H1 (cell line): ENCODE data around the gene NFIC. TPM values are rescaled to one million over a fixed set of nuclear protein-coding genes. Genes with fewer than 3 reads are reported as not detected.

ENCODE experiments used
- CTCF ChIA-PET: fragments of 300-600 bp; sonication (Branson Sonifier 250); formaldehyde crosslinking; loops from one replicate; lab custom pipeline; 2021; ENCODE audit not compliant: partially characterized antibody; lab: Charles Lee
- POLR2A ChIA-PET: fragments of 300-600 bp; sonication (Branson Sonifier 250); formaldehyde crosslinking; loops from one replicate; lab custom pipeline; 2021; ENCODE audit warnings: inconsistent platforms; ENCODE audit not compliant: partially characterized antibody; lab: Charles Lee
- DNase-seq, 2 experiments: peaks; one replicate each; pipeline versions ENCODE4 v3.0.0 to v3.0.0-alpha.2; 2010 to 2022; ENCODE audit warnings: low spot score in 2 of 2, low read depth in 1 of 2, mixed read lengths in 1 of 2
- FAIRE-seq: peaks from 2 replicates; lab custom pipeline; 2011; peaks lifted over from hg19 to GRCh38; lab: Jason Lieb, UNC
- H2AFZ ChIP-seq: 2 replicates; pipeline ENCODE4 v1.8.1; 2012; ENCODE audit warnings: low read length, inconsistent platforms
- H2AK5ac ChIP-seq: 2 replicates; pipeline ENCODE4 v1.6.1; 2013; ENCODE audit warnings: low read depth, low read length
- H2BK120ac ChIP-seq: replicated peaks from 2 replicates; pipeline ENCODE3; 2013; ENCODE audit warnings: low read depth, low read length, inconsistent platforms
- H2BK12ac ChIP-seq: 2 replicates; pipeline ENCODE4 v1.6.1; 2013; ENCODE audit warnings: low read depth, low read length
- H2BK15ac ChIP-seq: 2 replicates; pipeline ENCODE4 v1.6.1; 2013; ENCODE audit warnings: low read length
- H2BK20ac ChIP-seq: 2 replicates; pipeline ENCODE4 v1.6.1; 2013; ENCODE audit warnings: low read length
- H2BK5ac ChIP-seq: 2 replicates; pipeline ENCODE4 v1.6.1; 2013; ENCODE audit warnings: low read depth, low read length
- H3K14ac ChIP-seq: 2 replicates; pipeline ENCODE4 v1.6.1; 2013; ENCODE audit warnings: inconsistent platforms; ENCODE audit not compliant: insufficient read length
- H3K18ac ChIP-seq: 2 replicates; pipeline ENCODE4 v1.6.1; 2013; ENCODE audit warnings: low read length; ENCODE audit errors: extremely low read depth
- H3K23ac ChIP-seq: 2 replicates; pipeline ENCODE4 v1.6.1; 2013; ENCODE audit warnings: inconsistent platforms; ENCODE audit not compliant: insufficient read length
- H3K23me2 ChIP-seq: 2 replicates; pipeline ENCODE4 v1.6.1; 2013; ENCODE audit warnings: low read depth, low read length
- H3K27ac ChIP-seq: 2 replicates; pipeline ENCODE4 v1.6.1; 2011; ENCODE audit warnings: low read depth, low read length, inconsistent platforms
- H3K27me3 ChIP-seq, 4 experiments: replicated peaks in 1 of 4; 1 replicate in 1 of 4; 2 replicates in 3 of 4; pipeline versions ENCODE4 v1.6.1 to v1.8.1; 2011 to 2013; ENCODE audit warnings: low read length in 3 of 4, mild to moderate bottlenecking in 3 of 4, inconsistent platforms in 2 of 4, mixed read lengths in 2 of 4, moderate library complexity in 1 of 4; ENCODE audit not compliant: control insufficient read depth in 3 of 4, insufficient read depth in 3 of 4; ENCODE audit errors: extremely low read depth in 1 of 4
- H3K36me3 ChIP-seq, 4 experiments: 2 replicates each; pipeline versions ENCODE4 v1.6.1 to v1.8.1; 2011 to 2013; ENCODE audit warnings: mild to moderate bottlenecking in 4 of 4, low read length in 3 of 4, moderate library complexity in 2 of 4, control low read depth in 1 of 4, inconsistent platforms in 1 of 4; ENCODE audit not compliant: insufficient read depth in 4 of 4, control insufficient read depth in 2 of 4
- H3K4ac ChIP-seq: replicated peaks from 2 replicates; pipeline ENCODE3; 2013; ENCODE audit warnings: low read length, low read depth, mixed read lengths, inconsistent platforms; ENCODE audit not compliant: insufficient read length
- H3K4me1 ChIP-seq, 4 experiments: replicated peaks in 1 of 4; 1 replicate in 1 of 4; 2 replicates in 3 of 4; pipeline versions ENCODE4 v1.6.1 to v1.8.1; 2011 to 2013; ENCODE audit warnings: low read length in 3 of 4, inconsistent platforms in 2 of 4, mixed read lengths in 1 of 4; ENCODE audit not compliant: insufficient read depth in 4 of 4, control insufficient read depth in 3 of 4
- H3K4me2 ChIP-seq, 2 experiments: 2 replicates each; pipeline versions ENCODE4 v1.6.1 to v1.8.1; 2011 to 2013; ENCODE audit warnings: low read depth in 2 of 2, low read length in 2 of 2, control low read depth in 1 of 2, inconsistent platforms in 1 of 2, mild to moderate bottlenecking in 1 of 2; ENCODE audit not compliant: insufficient read depth in 1 of 2
- H3K4me3 ChIP-seq, 4 experiments: fragments of 200-600, 300-600 bp in 1 of 4; sonication (generic), shearing (Covaris generic), sonication (Bioruptor Twin) in 1 of 4; 2 replicates each; pipeline versions ENCODE4 v1.5.1 to v1.8.1; 2011 to 2016; ENCODE audit warnings: low read length in 4 of 4, low read depth in 3 of 4, control low read depth in 2 of 4, inconsistent platforms in 2 of 4, mild to moderate bottlenecking in 2 of 4, mixed read lengths in 1 of 4, moderate library complexity in 1 of 4; ENCODE audit not compliant: insufficient read depth in 2 of 4; ENCODE audit errors: extremely low read depth in 1 of 4
- H3K56ac ChIP-seq: replicated peaks from 2 replicates; pipeline ENCODE3; 2013; ENCODE audit warnings: low read depth, mild to moderate bottlenecking, mixed read lengths, low read length, inconsistent platforms; ENCODE audit not compliant: insufficient read length
- H3K79me1 ChIP-seq: 2 replicates; pipeline ENCODE4 v1.6.1; 2013; ENCODE audit warnings: low read depth, low read length, control low read depth
- H3K79me2 ChIP-seq, 2 experiments: 2 replicates each; pipeline versions ENCODE4 v1.6.1 to v1.8.1; 2012 to 2013; ENCODE audit warnings: low read length in 2 of 2, mild to moderate bottlenecking in 2 of 2, inconsistent platforms in 1 of 2; ENCODE audit not compliant: insufficient read depth in 2 of 2, control insufficient read depth in 1 of 2
- H3K9ac ChIP-seq, 4 experiments: replicated peaks in 1 of 4; 1 replicate in 1 of 4; 2 replicates in 3 of 4; pipeline versions ENCODE4 v1.6.1 to v1.8.1; 2011 to 2013; ENCODE audit warnings: low read depth in 3 of 4, low read length in 3 of 4, control low read depth in 2 of 4, mild to moderate bottlenecking in 2 of 4, moderate library complexity in 2 of 4, inconsistent platforms in 1 of 4; ENCODE audit errors: extremely low read depth in 1 of 4
- H3K9me3 ChIP-seq, 2 experiments: 2 replicates each; pipeline versions ENCODE4 v1.6.1 to v1.8.1; 2012 to 2013; ENCODE audit warnings: mild to moderate bottlenecking in 2 of 2, moderate library complexity in 2 of 2, control low read depth in 1 of 2, inconsistent platforms in 1 of 2, low read depth in 1 of 2, low read length in 1 of 2, mixed read lengths in 1 of 2; ENCODE audit not compliant: insufficient read depth in 2 of 2
- H4K20me1 ChIP-seq, 2 experiments: replicated peaks in 1 of 2; 2 replicates each; pipeline versions ENCODE3 to v1.8.1; 2011 to 2013; ENCODE audit warnings: inconsistent platforms in 2 of 2, low read length in 2 of 2, mild to moderate bottlenecking in 1 of 2; ENCODE audit not compliant: insufficient read depth in 2 of 2, control insufficient read depth in 1 of 2
- H4K5ac ChIP-seq: 2 replicates; pipeline ENCODE4 v1.6.1; 2013; ENCODE audit warnings: low read length, low read depth, mixed read lengths, inconsistent platforms; ENCODE audit not compliant: insufficient read length
- H4K8ac ChIP-seq: 2 replicates; pipeline ENCODE4 v1.8.0; 2013; ENCODE audit warnings: mild to moderate bottlenecking, moderate library complexity, low read length, inconsistent platforms; ENCODE audit not compliant: insufficient read depth; ENCODE audit errors: extremely low read depth
- H4K91ac ChIP-seq: replicated peaks from 2 replicates; pipeline ENCODE3; 2013; ENCODE audit warnings: low read length, mixed read lengths, inconsistent platforms; ENCODE audit not compliant: insufficient read length
- ATF2 ChIP-seq: IDR thresholded peaks from 2 replicates; pipeline ENCODE4 v1.6.1; 2012; ENCODE audit warnings: low read length, inconsistent platforms
- BCL11A ChIP-seq, 2 experiments: IDR thresholded peaks; one replicate each; pipeline ENCODE4 v1.6.1; 2011; ENCODE audit warnings: low read depth in 2 of 2, low read length in 2 of 2, mild to moderate bottlenecking in 2 of 2
- CBX5 ChIP-seq: fragments of 300-800, 300-1000 bp; sonication (generic); IDR thresholded peaks from 2 replicates; pipeline ENCODE4 v1.7.1; 2016; ENCODE audit warnings: antibody characterized with exemption, low read length, low read depth
- FOSL1 ChIP-seq: IDR thresholded peaks from 2 replicates; pipeline ENCODE4 v1.6.1; 2011; ENCODE audit warnings: mild to moderate bottlenecking, low read depth, low read length, moderate library complexity; ENCODE audit not compliant: insufficient read depth
- GTF2F1 ChIP-seq: IDR thresholded peaks from 2 replicates; pipeline ENCODE4 v1.6.1; 2012; ENCODE audit warnings: low read depth, low read length, improper control_type of control experiment, borderline replicate concordance
- RFX5 ChIP-seq: IDR thresholded peaks from 2 replicates; pipeline ENCODE4 v1.6.1; 2011; ENCODE audit warnings: low read depth, low read length, improper control_type of control experiment, borderline replicate concordance
- SP4 ChIP-seq: IDR thresholded peaks from 2 replicates; pipeline ENCODE4 v1.6.1; 2012; ENCODE audit warnings: low read length, inconsistent platforms
- WGBS, 2 experiments: shearing (Covaris generic) in 1 of 2; methylation state at CpG; one replicate each; pipeline versions ENCODE4 v1.1.6 to v1.1.7; 2013 to 2015; ENCODE audit warnings: low lambda C conversion rate in 2 of 2, mixed read lengths in 2 of 2, inconsistent platforms in 1 of 2, low coverage in 1 of 2, missing lambda C conversion rate in 1 of 2; ENCODE audit not compliant: insufficient replicate concordance in 2 of 2, insufficient coverage in 1 of 2, insufficient read length in 1 of 2; ENCODE audit errors: extremely low coverage in 1 of 2, missing lambda C conversion rate in 1 of 2; 5-methylcytosine and 5-hydroxymethylcytosine counted together
- polyA plus RNA-seq, 7 experiments: library from polyadenylated mRNA; depleted of rRNA in 3 of 7; stranded (reverse) in 5 of 7; unstranded in 2 of 7; fragments of >200 nt in 5 of 7; fragments of 200-250 nt in 2 of 7; gene quantifications; 1 replicate in 5 of 7; 2 replicates in 1 of 7; 4 replicates in 1 of 7; pipeline versions ENCODE4 v1.2.1 to v1.2.3, GENCODE V29; 2011 to 2013; ENCODE audit warnings: missing spikeins in 2 of 7, mixed read lengths in 2 of 7
- total RNA-seq: library from RNA; stranded (reverse); fragmentation: NEBNext Ultra II Directional; extraction: Animal tissue kit (Norgen Biotek cat#: 25700); gene quantifications from 2 replicates; pipeline ENCODE4 v1.2.1, GENCODE V29; 2021
- TF ChIP-seq, protein P1 (sequence below): IDR thresholded peaks from 2 replicates; pipeline ENCODE4 v1.6.1; 2011; ENCODE audit warnings: low read depth, mild to moderate bottlenecking, low read length; ENCODE audit not compliant: insufficient read depth

Gene NFIC
- total and polyA plus RNA-seq, 2 of the 8 experiments (the other 6 are each of a cell fraction or from before 2014, with no cell fraction given) = 0.56 to 3.2 TPM

GRCh38 chr19:3413796-3414327, 47.5 kb downstream of the NFIC start:
- no peak for DNase-seq
- Histone ChIP-seq H3K9ac (no peak overlapping the region), H3K79me2 (no peaks in the 10 kb centered on the region), H2BK12ac (no peak overlapping the region), H3K36me3 (no peaks in the 10 kb centered on the region), H3K18ac (no peak overlapping the region), H2AFZ (no peak overlapping the region)
- TF ChIP-seq ATF2 = no peak
- TF ChIP-seq, protein P1, sequence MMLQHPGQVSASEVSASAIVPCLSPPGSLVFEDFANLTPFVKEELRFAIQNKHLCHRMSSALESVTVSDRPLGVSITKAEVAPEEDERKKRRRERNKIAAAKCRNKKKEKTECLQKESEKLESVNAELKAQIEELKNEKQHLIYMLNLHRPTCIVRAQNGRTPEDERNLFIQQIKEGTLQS = no peak
- no peak for TF ChIP-seq BCL11A (IDR thresholded peaks at IDR 0.05; ENCODE audit: low read depth in 2 of 2, low read length in 2 of 2)
- TF ChIP-seq FOSL1 = no peak
- no peak for TF ChIP-seq SP4
- TF ChIP-seq RFX5 = no peak
- TF ChIP-seq CBX5 = no peak
- TF ChIP-seq GTF2F1 = no peak
- TF ChIP-seq, all 59 proteins: peak for 0
- ChIA-PET POLR2A (interaction anchor here (0.7 kb wide), 3 partner anchors 35 to 39 kb away, joined by 3 to 5 read pairs (median 3); no protein-coding TSS in a partner anchor), CTCF (interaction anchor here (0.9 to 1.8 kb wide), 3 partner anchors 12 to 59 kb away, joined by 3 to 5 read pairs (median 4); no protein-coding TSS in a partner anchor)
- H3K79me1 ChIP-seq = no peaks in the 10 kb centered on the region
- H3K56ac ChIP-seq = no peak overlapping the region
- WGBS, 2 experiments = 85% methylated on average over 13 of the region's 13 CpGs; no CpG with 5 or more reads in 1 of the 2 experiments
- no peak overlapping the region for H2BK15ac ChIP-seq
- no peaks in the 10 kb centered on the region for H4K20me1 ChIP-seq
- H3K4me1 ChIP-seq = peaks cover 0 to 3% (median 0%) of the 10 kb centered on the region in 4 experiments; a peak in 3 of 7 replicates
- no peak overlapping the region for H3K4me3 ChIP-seq
- H3K4me2 ChIP-seq = no peak overlapping the region
- H3K27me3 ChIP-seq = no peaks in the 10 kb centered on the region
- H3K23me2 ChIP-seq = peaks cover 2% of the 10 kb centered on the region; the same call in 1 of the 2 replicates
- no peak overlapping the region for H3K27ac ChIP-seq
- no peaks in the 10 kb centered on the region for H3K9me3 ChIP-seq
- no peak overlapping the region for H4K91ac ChIP-seq
- no peak overlapping the region for H4K8ac ChIP-seq
- no peak overlapping the region for H2BK5ac ChIP-seq
- H3K23ac ChIP-seq = no peak overlapping the region
- H2AK5ac ChIP-seq = no peak overlapping the region
- no peak overlapping the region for H3K14ac ChIP-seq
- no peak overlapping the region for H2BK20ac ChIP-seq
- no peak overlapping the region for H2BK120ac ChIP-seq
- no peak overlapping the region for H3K4ac ChIP-seq
- no peak overlapping the region for H4K5ac ChIP-seq
- no peak for FAIRE-seq
